ENCODE measurements around the gene STK36.

The STK36 gene

DNA sequence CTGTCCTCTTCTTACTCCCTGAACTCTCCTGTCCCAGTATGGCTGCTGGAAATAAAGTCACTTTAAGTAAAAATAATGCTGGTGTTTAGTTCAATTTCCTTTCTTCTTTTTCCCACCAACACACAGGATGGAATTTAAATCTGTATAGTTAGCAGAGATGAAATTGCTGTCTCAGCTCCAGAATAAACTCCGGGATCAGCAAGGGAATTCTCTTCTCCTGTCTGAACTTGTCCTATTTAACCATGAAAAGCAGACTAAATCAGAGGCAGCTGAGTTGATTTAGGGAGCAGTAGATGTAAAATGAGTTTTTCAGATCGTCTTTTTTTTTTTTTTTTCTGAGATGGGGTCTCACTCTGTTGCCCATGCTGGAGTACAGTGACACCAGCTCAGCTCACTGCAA, 64.6 kb downstream of the STK36 start:
- TF ChIP-seq, protein P1, sequence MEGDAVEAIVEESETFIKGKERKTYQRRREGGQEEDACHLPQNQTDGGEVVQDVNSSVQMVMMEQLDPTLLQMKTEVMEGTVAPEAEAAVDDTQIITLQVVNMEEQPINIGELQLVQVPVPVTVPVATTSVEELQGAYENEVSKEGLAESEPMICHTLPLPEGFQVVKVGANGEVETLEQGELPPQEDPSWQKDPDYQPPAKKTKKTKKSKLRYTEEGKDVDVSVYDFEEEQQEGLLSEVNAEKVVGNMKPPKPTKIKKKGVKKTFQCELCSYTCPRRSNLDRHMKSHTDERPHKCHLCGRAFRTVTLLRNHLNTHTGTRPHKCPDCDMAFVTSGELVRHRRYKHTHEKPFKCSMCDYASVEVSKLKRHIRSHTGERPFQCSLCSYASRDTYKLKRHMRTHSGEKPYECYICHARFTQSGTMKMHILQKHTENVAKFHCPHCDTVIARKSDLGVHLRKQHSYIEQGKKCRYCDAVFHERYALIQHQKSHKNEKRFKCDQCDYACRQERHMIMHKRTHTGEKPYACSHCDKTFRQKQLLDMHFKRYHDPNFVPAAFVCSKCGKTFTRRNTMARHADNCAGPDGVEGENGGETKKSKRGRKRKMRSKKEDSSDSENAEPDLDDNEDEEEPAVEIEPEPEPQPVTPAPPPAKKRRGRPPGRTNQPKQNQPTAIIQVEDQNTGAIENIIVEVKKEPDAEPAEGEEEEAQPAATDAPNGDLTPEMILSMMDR (IDR thresholded peaks at IDR 0.05; ENCODE audit: extremely low read depth, insufficient read depth, missing control alignments): no peak
- in situ Hi-C loops (cut with MboI; ENCODE audit: low pct_unique_long_range_greater_than_20kb, low sequenced_read_pairs, unreplicated experiment): no loop called here

DNA sequence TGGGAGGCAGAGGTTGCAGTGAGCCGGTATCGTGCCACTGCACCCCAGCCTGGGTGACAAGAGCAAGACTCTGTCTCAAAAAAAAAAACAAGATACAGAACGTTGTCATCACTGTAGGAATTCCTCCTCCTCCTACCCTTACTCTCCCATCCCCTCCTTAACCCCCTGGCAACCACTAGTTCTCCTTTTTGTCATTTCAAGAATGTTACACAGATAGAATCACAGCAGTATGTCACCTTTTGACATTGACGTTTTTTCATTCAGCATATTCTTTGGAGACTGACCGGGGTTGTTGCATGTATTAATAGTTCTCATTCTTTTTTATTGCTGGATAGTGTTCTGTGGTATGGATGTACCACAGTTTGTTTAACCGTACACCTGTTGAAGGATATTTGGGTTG, 71.2 kb downstream of the STK36 start:
- TF ChIP-seq, protein P1 (IDR thresholded peaks at IDR 0.05; ENCODE audit: extremely low read depth, insufficient read depth, missing control alignments): no peak
- peak; percentile 55 for DNase-seq (ENCODE audit: low spot score)
- in situ Hi-C loops (cut with MboI; ENCODE audit: low pct_unique_long_range_greater_than_20kb, low sequenced_read_pairs, unreplicated experiment): no loop called here

More for the DNA sequence above, 64.6 kb downstream of the STK36 start:
- DNase-seq (ENCODE audit: low spot score): no peak

DNA sequence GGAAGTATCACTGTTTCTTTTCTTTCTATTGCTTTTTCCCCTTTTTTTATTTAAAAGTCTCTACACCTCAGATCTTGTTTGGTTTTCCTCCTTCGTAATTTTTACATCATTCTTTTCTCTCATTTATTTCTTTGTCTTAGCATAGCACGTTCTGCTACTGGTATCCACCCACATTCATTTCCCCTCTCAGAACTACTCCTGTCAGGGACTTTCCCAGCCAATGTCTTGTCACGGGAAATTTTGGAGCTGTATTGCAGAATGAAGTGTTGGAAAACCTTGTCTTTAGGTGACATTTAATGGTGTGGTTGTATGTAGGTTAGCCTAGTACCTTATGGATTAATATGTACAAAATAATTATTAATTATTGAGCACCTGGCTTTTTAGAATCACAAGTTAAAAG, 72.7 kb downstream of the STK36 start:
- in situ Hi-C loops (cut with MboI; ENCODE audit: low pct_unique_long_range_greater_than_20kb, low sequenced_read_pairs, unreplicated experiment): no loop called here
- DNase-seq (ENCODE audit: low spot score): peak; percentile 42
- TF ChIP-seq, protein P1 (IDR thresholded peaks at IDR 0.05; ENCODE audit: extremely low read depth, insufficient read depth, missing control alignments): no peak

DNA sequence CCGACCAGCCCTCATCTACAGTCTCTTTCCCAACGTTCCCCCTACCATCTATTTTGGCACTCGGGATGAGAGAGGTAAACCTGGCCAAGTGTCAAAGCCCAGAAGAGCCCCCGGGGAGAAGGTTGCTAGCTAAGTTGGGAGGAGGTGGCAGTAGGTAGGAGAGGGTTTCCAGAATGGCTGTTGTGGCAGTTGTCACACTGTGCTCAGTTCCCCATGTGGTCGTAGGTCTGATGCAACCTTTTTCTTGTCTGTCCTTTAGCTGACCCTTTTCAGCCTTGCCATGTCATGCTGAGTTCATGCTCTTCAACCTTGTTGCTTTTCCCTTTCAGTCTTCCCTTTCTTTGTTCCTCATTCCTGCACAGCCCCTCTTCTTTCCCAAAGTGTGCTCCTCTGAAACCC, 73.3 kb downstream of the STK36 start:
- DNase-seq (ENCODE audit: low spot score): peak; percentile 48

DNA sequence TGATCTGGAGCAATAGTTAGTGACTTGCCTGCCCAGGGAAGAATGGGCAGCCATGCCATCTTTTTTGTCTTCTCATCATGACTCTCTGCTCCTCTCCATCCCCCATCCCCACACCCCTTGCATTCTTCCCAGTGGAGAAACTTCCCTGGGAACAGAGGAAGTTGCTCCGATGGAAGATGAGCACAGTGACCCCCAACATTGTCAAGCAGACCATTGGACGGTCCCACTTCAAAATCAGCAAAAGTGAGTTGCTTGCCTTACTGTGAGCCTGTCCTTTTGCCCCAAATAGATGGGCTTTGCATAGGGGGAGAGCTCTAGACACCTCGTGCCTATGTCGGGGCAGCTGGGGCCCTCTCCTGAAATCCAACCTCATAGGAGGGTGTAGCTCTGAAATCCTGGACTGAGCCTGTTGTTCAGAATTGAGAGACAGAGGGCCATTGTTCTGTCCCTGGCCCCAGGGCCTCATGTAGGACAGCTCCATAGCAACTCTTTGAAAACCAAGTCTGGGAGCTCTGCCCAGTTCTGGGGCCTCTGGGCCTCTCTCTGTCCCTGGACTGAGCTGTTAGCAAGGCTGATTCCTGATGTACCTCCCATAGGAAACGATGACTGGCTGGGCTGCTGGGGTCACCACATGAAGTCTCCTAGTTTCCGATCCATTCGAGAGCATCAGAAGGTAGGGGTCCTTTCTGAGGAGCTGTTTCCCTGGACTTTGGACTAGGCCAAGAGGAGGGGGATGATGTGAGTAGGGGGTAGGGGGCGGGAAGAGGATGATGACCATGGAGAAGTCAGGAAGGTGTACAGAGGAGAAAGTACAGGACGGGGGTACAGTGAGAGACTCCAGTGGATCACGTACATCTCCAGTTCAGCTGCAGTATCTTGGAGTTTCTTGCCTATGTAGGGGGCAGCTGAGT, 73.9 kb downstream of the STK36 start:
- DNase-seq (ENCODE audit: low spot score): no peak
- TF ChIP-seq, protein P1 (IDR thresholded peaks at IDR 0.05; ENCODE audit: extremely low read depth, insufficient read depth, missing control alignments): no peak
- in situ Hi-C loops (cut with MboI; ENCODE audit: low pct_unique_long_range_greater_than_20kb, low sequenced_read_pairs, unreplicated experiment): no loop called here

More for the DNA sequence above, 73.3 kb downstream of the STK36 start:
- in situ Hi-C loops (cut with MboI; ENCODE audit: low pct_unique_long_range_greater_than_20kb, low sequenced_read_pairs, unreplicated experiment): no loop called here
- TF ChIP-seq, protein P1 (IDR thresholded peaks at IDR 0.05; ENCODE audit: extremely low read depth, insufficient read depth, missing control alignments): no peak

DNA sequence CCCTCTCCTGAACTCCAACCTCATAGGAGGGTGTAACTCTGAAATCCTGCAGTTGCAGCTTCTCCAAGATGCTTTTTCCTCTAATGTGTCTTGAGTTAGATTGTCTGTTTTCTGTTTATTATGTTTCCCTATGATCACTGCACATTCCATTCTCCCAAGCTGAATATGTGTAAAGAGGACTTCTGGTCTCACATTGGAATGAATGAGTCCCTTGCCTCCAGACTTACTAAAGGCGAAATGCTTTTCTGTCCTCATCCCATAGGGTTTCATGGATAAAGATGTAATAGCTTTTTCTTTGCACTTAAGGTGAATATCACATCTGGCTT, 74.5 kb downstream of the STK36 start:
- no peak for DNase-seq (ENCODE audit: low spot score)
- in situ Hi-C loops (cut with MboI; ENCODE audit: low pct_unique_long_range_greater_than_20kb, low sequenced_read_pairs, unreplicated experiment): no loop called here
- TF ChIP-seq, protein P1 (IDR thresholded peaks at IDR 0.05; ENCODE audit: extremely low read depth, insufficient read depth, missing control alignments): no peak
